ENCODE measurements around the gene ALX4.

The ALX4 gene

GRCh38 chr11:44334356-44335004 lies 24.5 kb upstream of the ALX4 start:
- peaks cover 99% of the 10 kb centered on the region for H3K27me3 ChIP-seq (ENCODE audit: insufficient read depth, low read length)
- peaks cover 11% of the 10 kb centered on the region; the same call in 1 of the 2 replicates for H3K4me1 ChIP-seq (ENCODE audit: insufficient read depth, low read length)
- H3K36me3 ChIP-seq (ENCODE audit: insufficient read depth, low read depth, low read length) = no peaks in the 10 kb centered on the region
- no peaks in the 10 kb centered on the region for H3K9me3 ChIP-seq (ENCODE audit: insufficient read depth, low read depth, low read length)
- H3K4me3 ChIP-seq (ENCODE audit: low read length) = peak overlapping the region; percentile 31; the same call in 1 of the 2 replicates
- H3K9ac ChIP-seq (ENCODE audit: low read depth, low read length) = no peak overlapping the region
- no peak overlapping the region for H3K27ac ChIP-seq (ENCODE audit: low read length)

- Histone ChIP-seq H3K27ac (ENCODE audit: low read length) (no peak overlapping the region), H3K4me3 (ENCODE audit: low read length) (no peak overlapping the region), H3K9me3 (ENCODE audit: insufficient read depth, low read depth, low read length) (no peaks in the 10 kb centered on the region), H3K4me1 (ENCODE audit: insufficient read depth, low read length) (peaks cover 9% of the 10 kb centered on the region; the same call in 1 of the 2 replicates), H3K9ac (ENCODE audit: low read depth, low read length) (no peak overlapping the region), H3K36me3 (ENCODE audit: insufficient read depth, low read depth, low read length) (no peaks in the 10 kb centered on the region), H3K27me3 (ENCODE audit: insufficient read depth, low read length) (peaks cover 99% of the 10 kb centered on the region)
Measured at GRCh38 chr11:44333271-44334218, 23.6 kb upstream of the ALX4 start.

GRCh38 chr11:44332665-44333064 lies 22.7 kb upstream of the ALX4 start:
- H3K36me3 ChIP-seq (ENCODE audit: insufficient read depth, low read depth, low read length) = no peaks in the 10 kb centered on the region
- no peak overlapping the region for H3K27ac ChIP-seq (ENCODE audit: low read length)
- no peak overlapping the region for H3K9ac ChIP-seq (ENCODE audit: low read depth, low read length)
- H3K9me3 ChIP-seq (ENCODE audit: insufficient read depth, low read depth, low read length) = no peaks in the 10 kb centered on the region
- no peak overlapping the region for H3K4me3 ChIP-seq (ENCODE audit: low read length)
- H3K27me3 ChIP-seq (ENCODE audit: insufficient read depth, low read length) = peaks cover 99% of the 10 kb centered on the region
- H3K4me1 ChIP-seq (ENCODE audit: insufficient read depth, low read length) = peaks cover 9% of the 10 kb centered on the region; the same call in 1 of the 2 replicates

- Histone ChIP-seq H3K36me3 (ENCODE audit: insufficient read depth, low read depth, low read length) (no peaks in the 10 kb centered on the region), H3K4me1 (ENCODE audit: insufficient read depth, low read length) (peaks cover 5% of the 10 kb centered on the region; the same call in 1 of the 2 replicates), H3K4me3 (ENCODE audit: low read length) (no peak overlapping the region), H3K9me3 (ENCODE audit: insufficient read depth, low read depth, low read length) (no peaks in the 10 kb centered on the region), H3K9ac (ENCODE audit: low read depth, low read length) (no peak overlapping the region), H3K27ac (ENCODE audit: low read length) (no peak overlapping the region), H3K27me3 (ENCODE audit: insufficient read depth, low read length) (peaks cover 99% of the 10 kb centered on the region)
Measured at GRCh38 chr11:44329472-44330230, 19.7 kb upstream of the ALX4 start.

- no peaks in the 10 kb centered on the region for H3K36me3 ChIP-seq (ENCODE audit: insufficient read depth, low read depth, low read length)
- H3K27me3 ChIP-seq (ENCODE audit: insufficient read depth, low read length) = peaks cover 99% of the 10 kb centered on the region
- no peak overlapping the region for H3K9ac ChIP-seq (ENCODE audit: low read depth, low read length)
- H3K4me3 ChIP-seq (ENCODE audit: low read length) = no peak overlapping the region
- H3K9me3 ChIP-seq (ENCODE audit: insufficient read depth, low read depth, low read length) = no peaks in the 10 kb centered on the region
- H3K4me1 ChIP-seq (ENCODE audit: insufficient read depth, low read length) = no peaks in the 10 kb centered on the region
- H3K27ac ChIP-seq (ENCODE audit: low read length) = no peak overlapping the region
Measured at GRCh38 chr11:44328138-44328660, 18.3 kb upstream of the ALX4 start.

- Histone ChIP-seq H3K9me3 (ENCODE audit: insufficient read depth, low read depth, low read length) (no peaks in the 10 kb centered on the region), H3K4me3 (ENCODE audit: low read length) (no peak overlapping the region), H3K9ac (ENCODE audit: low read depth, low read length) (no peak overlapping the region), H3K27ac (ENCODE audit: low read length) (no peak overlapping the region), H3K36me3 (ENCODE audit: insufficient read depth, low read depth, low read length) (no peaks in the 10 kb centered on the region), H3K27me3 (ENCODE audit: insufficient read depth, low read length) (peaks cover 99% of the 10 kb centered on the region), H3K4me1 (ENCODE audit: insufficient read depth, low read length) (no peaks in the 10 kb centered on the region)
Measured at GRCh38 chr11:44327730-44328129, 17.8 kb upstream of the ALX4 start.

GRCh38 chr11:44326615-44327475 lies 16.9 kb upstream of the ALX4 start:
- no peaks in the 10 kb centered on the region for H3K9me3 ChIP-seq (ENCODE audit: insufficient read depth, low read depth, low read length)
- H3K4me1 ChIP-seq (ENCODE audit: insufficient read depth, low read length) = no peaks in the 10 kb centered on the region
- H3K4me3 ChIP-seq (ENCODE audit: low read length) = no peak overlapping the region
- H3K9ac ChIP-seq (ENCODE audit: low read depth, low read length) = no peak overlapping the region
- H3K27me3 ChIP-seq (ENCODE audit: insufficient read depth, low read length) = peaks cover 99% of the 10 kb centered on the region
- no peak overlapping the region for H3K27ac ChIP-seq (ENCODE audit: low read length)
- no peaks in the 10 kb centered on the region for H3K36me3 ChIP-seq (ENCODE audit: insufficient read depth, low read depth, low read length)

- peaks cover 3% of the 10 kb centered on the region; the same call in 1 of the 2 replicates for H3K9me3 ChIP-seq (ENCODE audit: insufficient read depth, low read depth, low read length)
- no peak overlapping the region for H3K4me3 ChIP-seq (ENCODE audit: low read length)
- no peaks in the 10 kb centered on the region for H3K36me3 ChIP-seq (ENCODE audit: insufficient read depth, low read depth, low read length)
- peaks cover 100% of the 10 kb centered on the region for H3K27me3 ChIP-seq (ENCODE audit: insufficient read depth, low read length)
- H3K4me1 ChIP-seq (ENCODE audit: insufficient read depth, low read length) = peaks cover 2% of the 10 kb centered on the region; the same call in 1 of the 2 replicates
- H3K27ac ChIP-seq (ENCODE audit: low read length) = no peak overlapping the region
- no peak overlapping the region for H3K9ac ChIP-seq (ENCODE audit: low read depth, low read length)
Measured at GRCh38 chr11:44325698-44326097, 15.8 kb upstream of the ALX4 start.

GRCh38 chr11:44324749-44325525 lies 15.0 kb upstream of the ALX4 start:
- Histone ChIP-seq H3K4me3 (ENCODE audit: low read length) (no peak overlapping the region), H3K9ac (ENCODE audit: low read depth, low read length) (no peak overlapping the region), H3K4me1 (ENCODE audit: insufficient read depth, low read length) (peaks cover 4% of the 10 kb centered on the region; the same call in 1 of the 2 replicates), H3K9me3 (ENCODE audit: insufficient read depth, low read depth, low read length) (peaks cover 9% of the 10 kb centered on the region; the same call in 1 of the 2 replicates), H3K27ac (ENCODE audit: low read length) (no peak overlapping the region), H3K36me3 (ENCODE audit: insufficient read depth, low read depth, low read length) (no peaks in the 10 kb centered on the region), H3K27me3 (ENCODE audit: insufficient read depth, low read length) (peaks cover 100% of the 10 kb centered on the region)

- H3K4me1 ChIP-seq (ENCODE audit: insufficient read depth, low read length) = peaks cover 4% of the 10 kb centered on the region; the same call in 1 of the 2 replicates
- H3K27me3 ChIP-seq (ENCODE audit: insufficient read depth, low read length) = peaks cover 100% of the 10 kb centered on the region
- no peak overlapping the region for H3K9ac ChIP-seq (ENCODE audit: low read depth, low read length)
- no peaks in the 10 kb centered on the region for H3K36me3 ChIP-seq (ENCODE audit: insufficient read depth, low read depth, low read length)
- no peak overlapping the region for H3K4me3 ChIP-seq (ENCODE audit: low read length)
- no peak overlapping the region for H3K27ac ChIP-seq (ENCODE audit: low read length)
- peaks cover 9% of the 10 kb centered on the region; the same call in 1 of the 2 replicates for H3K9me3 ChIP-seq (ENCODE audit: insufficient read depth, low read depth, low read length)
Measured at GRCh38 chr11:44324222-44324621, 14.3 kb upstream of the ALX4 start.

All from iPS-20b (cell line).